ENCODE measurements around the gene CDKL5.
A peak's percentile ranks its signal among the peaks of the same experiment; 100 is the strongest.

CDKL5 gene

GRCh38 chrX:18661273-18661672 is 235.9 kb downstream of the CDKL5 start:
- TF ChIP-seq CTCF (conservative IDR thresholded peaks at IDR 0.05) = no peak
- H3K27ac ChIP-seq = no peak overlapping the region

DNA sequence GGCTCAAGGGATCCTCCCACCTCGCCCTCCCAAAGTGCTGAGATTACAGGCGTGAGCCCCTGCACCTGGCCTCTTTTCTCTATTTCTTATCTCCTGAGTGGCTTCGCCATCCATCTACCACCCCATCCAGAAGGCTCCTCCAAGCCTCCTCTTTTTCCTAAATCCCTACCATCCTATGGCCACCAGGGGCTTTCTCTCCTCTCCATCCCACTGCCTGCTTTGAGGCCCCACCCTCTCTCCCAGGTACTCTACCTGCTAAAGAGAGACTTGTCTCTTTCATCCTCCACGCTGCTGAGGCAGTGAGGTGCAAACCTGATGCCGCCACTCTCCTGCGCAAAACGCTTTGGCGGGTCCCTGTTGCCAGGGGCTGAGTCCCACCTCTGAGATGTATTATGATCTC is 239.5 kb downstream of the CDKL5 start:
- TF ChIP-seq CTCF (conservative IDR thresholded peaks at IDR 0.05) = peak; percentile 24; the same call in 1 of the 2 replicates

GRCh38 chrX:18666614-18667013 is 241.2 kb downstream of the CDKL5 start:
- no peak overlapping the region for H3K27ac ChIP-seq
- no peak for TF ChIP-seq CTCF (conservative IDR thresholded peaks at IDR 0.05)

More for the DNA sequence above, 239.5 kb downstream of the CDKL5 start:
- H3K27ac ChIP-seq = no peak overlapping the region

- H3K27ac ChIP-seq = no peak overlapping the region
- no peak for TF ChIP-seq CTCF (conservative IDR thresholded peaks at IDR 0.05)
These were observed 242.8 kb downstream of the CDKL5 start for GRCh38 chrX:18668071-18668835.

GRCh38 chrX:18672008-18672407 is 246.6 kb downstream of the CDKL5 start, which contains the start of gene RS1:
Gene RS1, minus strand, starts transcription at chrX:18672108. Its CDS starts 40 bp downstream, at chrX:18672068.
- TF ChIP-seq CTCF (conservative IDR thresholded peaks at IDR 0.05) = no peak
- no peak within 1 kb of the TSS for H3K27ac ChIP-seq

DNA sequence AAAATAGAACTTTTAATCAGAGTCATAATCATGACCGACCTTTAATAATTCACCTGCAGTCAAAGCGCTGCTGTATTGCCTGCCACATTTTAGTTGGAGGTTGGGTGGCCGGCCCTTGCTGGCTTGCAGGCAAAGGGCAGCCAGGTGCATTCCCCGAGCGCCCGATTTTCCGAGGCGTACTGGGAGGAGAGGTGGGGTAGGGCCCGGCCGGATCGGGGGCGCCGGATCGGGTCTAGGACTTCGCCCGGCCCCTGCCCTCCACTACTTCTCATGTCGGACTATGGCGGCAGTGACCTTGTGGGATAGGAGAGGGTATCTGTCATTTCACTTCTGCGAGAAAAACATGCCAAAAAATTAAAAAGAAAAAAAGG is 249.0 kb downstream of the CDKL5 start:
- peak overlapping the region; percentile 88 for H3K27ac ChIP-seq
- TF ChIP-seq CTCF (conservative IDR thresholded peaks at IDR 0.05) = no peak

GRCh38 chrX:18674788-18675735 is 249.7 kb downstream of the CDKL5 start:
- H3K27ac ChIP-seq = peak overlapping the region; percentile 88

More at GRCh38 chrX:18674788-18675735, 249.7 kb downstream of the CDKL5 start:
- no peak for TF ChIP-seq CTCF (conservative IDR thresholded peaks at IDR 0.05)

Measured in VCaP (cell line).